Measurements from ENCODE around the gene NUDCD2.

GRCh38 chr5:163451489-163451888, 8.4 kb downstream of the NUDCD2 start:
- TF ChIP-seq HDGF (IDR thresholded peaks at IDR 0.05; ENCODE audit: borderline replicate concordance), result no peak
- TF ChIP-seq SP1 (IDR thresholded peaks at IDR 0.05), result no peak
- TF ChIP-seq ELF4 (IDR thresholded peaks at IDR 0.05), result no peak
- no peak for TF ChIP-seq ZNF384 (IDR thresholded peaks at IDR 0.05)
- TF ChIP-seq ARNT (IDR thresholded peaks at IDR 0.05), result no peak
- no peak for TF ChIP-seq SUZ12 (IDR thresholded peaks at IDR 0.05)
- no peak for TF ChIP-seq BHLHE40 (IDR thresholded peaks at IDR 0.05; ENCODE audit: borderline replicate concordance)
- TF ChIP-seq PKNOX1 (IDR thresholded peaks at IDR 0.05), result no peak
- TF ChIP-seq FOXK2 (IDR thresholded peaks at IDR 0.05), result no peak
